T-cell (primary cell): ENCODE measurements around the gene EFNA4. TPM values are rescaled to one million over a fixed set of nuclear protein-coding genes. Genes with fewer than 3 reads are reported as not detected.

ENCODE experiments used
- ATAC-seq, 4 experiments: fragments of 200-7000 bp in 3 of 4; fragments of 150-1000 bp in 1 of 4; cut with Tn5 transposase; replicated peaks in 1 of 4; 1 replicate in 3 of 4; 2 replicates in 1 of 4; pipeline ENCODE4 v1.10.0; 2021; ENCODE audit warnings: moderate library complexity in 3 of 4, mild to moderate bottlenecking in 2 of 4, moderate number of reproducible peaks in 1 of 4
- CTCF ChIA-PET, 2 donors: fragments of 300-600 bp; sonication (Branson Sonifier 250); formaldehyde crosslinking; loops; one replicate each; lab custom pipeline; 2022; ENCODE audit warnings: antibody characterized with exemption in 2 of 2; lab: Charles Lee
- POLR2A ChIA-PET, 2 donors: fragments of 300-600 bp; sonication (Branson Sonifier 250); formaldehyde crosslinking; loops; one replicate each; lab custom pipeline; 2022; ENCODE audit warnings: antibody characterized with exemption in 2 of 2; lab: Charles Lee
- DNase-seq, 35 experiments: peaks; one replicate each; pipeline versions ENCODE4 v3.0.0 to v3.0.0-alpha.2; 2013 to 2023
- H3K27ac ChIP-seq: one replicate; pipeline ENCODE4 v1.5.1; 2013; ENCODE audit warnings: low read length
- H3K27me3 ChIP-seq, 2 experiments: replicated peaks in 1 of 2; 1 replicate in 1 of 2; 2 replicates in 1 of 2; pipeline versions ENCODE4 v1.6.1 to v1.7.0; 2013; ENCODE audit warnings: low read length in 1 of 2, mixed read lengths in 1 of 2; ENCODE audit not compliant: control insufficient read depth in 2 of 2, insufficient read depth in 2 of 2; ENCODE audit errors: extremely low read depth in 1 of 2
- H3K36me3 ChIP-seq, 2 donors: 1 replicate in 1 of 2; 2 replicates in 1 of 2; pipeline versions ENCODE4 v1.6.1 to v1.7.0; 2013; ENCODE audit warnings: low read length in 1 of 2; ENCODE audit not compliant: control insufficient read depth in 2 of 2, insufficient read depth in 1 of 2; ENCODE audit errors: extremely low read depth in 1 of 2
- H3K4me1 ChIP-seq, 2 experiments: 1 replicate in 1 of 2; 2 replicates in 1 of 2; pipeline versions ENCODE4 v1.6.1 to v1.7.0; 2013; ENCODE audit warnings: low read length in 2 of 2, mixed read lengths in 1 of 2; ENCODE audit not compliant: insufficient read depth in 2 of 2, control insufficient read depth in 1 of 2; ENCODE audit errors: extremely low read depth in 1 of 2
- H3K4me3 ChIP-seq, 2 donors: 1 replicate in 1 of 2; 2 replicates in 1 of 2; pipeline versions ENCODE4 v1.5.1 to v1.7.0; 2013; ENCODE audit warnings: mild to moderate bottlenecking in 2 of 2, low read length in 1 of 2, moderate library complexity in 1 of 2; ENCODE audit not compliant: control insufficient read depth in 1 of 2; ENCODE audit errors: extremely low read depth in 1 of 2
- H3K9me3 ChIP-seq: 2 replicates; pipeline ENCODE4 v1.7.0; 2013
- H3K27ac Mint-ChIP-seq, 2 donors: one replicate each; pipeline ENCODE4 v1.8.0; 2020 to 2021; ENCODE audit warnings: mild to moderate bottlenecking in 2 of 2, mixed read lengths in 2 of 2
- H3K27me3 Mint-ChIP-seq, 2 donors: one replicate each; pipeline ENCODE4 v1.8.0; 2021 to 2022; ENCODE audit warnings: mixed read lengths in 2 of 2
- H3K36me3 Mint-ChIP-seq: one replicate; pipeline ENCODE4 v1.8.0; 2021; ENCODE audit warnings: mixed read lengths
- H3K4me1 Mint-ChIP-seq, 3 donors: one replicate each; pipeline ENCODE4 v1.8.0; 2020 to 2022; ENCODE audit warnings: mixed read lengths in 3 of 3, mild to moderate bottlenecking in 1 of 3
- H3K4me3 Mint-ChIP-seq, 3 donors: one replicate each; pipeline ENCODE4 v1.8.0; 2020 to 2022; ENCODE audit warnings: mild to moderate bottlenecking in 3 of 3, mixed read lengths in 3 of 3, moderate library complexity in 3 of 3
- H3K9me3 Mint-ChIP-seq, 3 donors: one replicate each; pipeline ENCODE4 v1.8.0; 2020 to 2022; ENCODE audit warnings: mixed read lengths in 3 of 3
- WGBS: methylation state at CpG from one replicate; pipeline ENCODE4 v1.1.5; 2013; ENCODE audit warnings: missing lambda C conversion rate; ENCODE audit not compliant: insufficient coverage; 5-methylcytosine and 5-hydroxymethylcytosine counted together
- total RNA-seq, 35 experiments: library from RNA in 6 of 35; stranded (reverse) in 6 of 35; fragments of 120-200 nt in 1 of 35; gene quantifications; one replicate each; pipeline versions ENCODE4 v1.2.1 to v1.2.4 and lab custom pipeline; 2013 to 2026

Gene EFNA4
- total RNA-seq, 5 donors from 2014 or later (not counting 1 experiment from before 2014, with no cell fraction given): 3.1 to 7.8 (median 6.6) TPM

GRCh38 chr1:155061381-155062150, 2.0 kb upstream of the EFNA4 start:
- Mint-ChIP-seq H3K27ac (peak overlapping the region in 1 of 2 donors; percentile 75), H3K27me3 (no peaks in the 10 kb centered on the region), H3K36me3 (peaks cover 12% of the 10 kb centered on the region), H3K4me1 (peaks cover 26 to 41% (median 38%) of the 10 kb centered on the region in 3 donors), H3K4me3 (peak overlapping the region; percentile 20 to 62 (median 34)), H3K9me3 (no peaks in the 10 kb centered on the region)
- Histone ChIP-seq H3K4me1 (peaks cover 14 to 31% of the 10 kb centered on the region in 2 experiments), H3K36me3 (peaks cover 0 to 16% of the 10 kb centered on the region in 2 donors), H3K9me3 (no peaks in the 10 kb centered on the region), H3K27me3 (no peaks in the 10 kb centered on the region), H3K27ac (no peak overlapping the region), H3K4me3 (no peak overlapping the region)
- WGBS: 40% methylated on average over 14 of the region's 21 CpGs
- DNase-seq: peak; percentile 76 to 98 (median 89)
- CTCF ChIA-PET: interaction anchor here (0.5 to 9.5 kb wide), 13 partner anchors 10 to 587 kb away, joined by 3 to 57 read pairs (median 3); partner anchors contain the start of genes ADAM15 (in 1 of the 2) and PMVK (in 1 of the 2)
- POLR2A ChIA-PET: no interaction called here
- ATAC-seq: peak; percentile 55 to 57 (median 55)

DNA sequence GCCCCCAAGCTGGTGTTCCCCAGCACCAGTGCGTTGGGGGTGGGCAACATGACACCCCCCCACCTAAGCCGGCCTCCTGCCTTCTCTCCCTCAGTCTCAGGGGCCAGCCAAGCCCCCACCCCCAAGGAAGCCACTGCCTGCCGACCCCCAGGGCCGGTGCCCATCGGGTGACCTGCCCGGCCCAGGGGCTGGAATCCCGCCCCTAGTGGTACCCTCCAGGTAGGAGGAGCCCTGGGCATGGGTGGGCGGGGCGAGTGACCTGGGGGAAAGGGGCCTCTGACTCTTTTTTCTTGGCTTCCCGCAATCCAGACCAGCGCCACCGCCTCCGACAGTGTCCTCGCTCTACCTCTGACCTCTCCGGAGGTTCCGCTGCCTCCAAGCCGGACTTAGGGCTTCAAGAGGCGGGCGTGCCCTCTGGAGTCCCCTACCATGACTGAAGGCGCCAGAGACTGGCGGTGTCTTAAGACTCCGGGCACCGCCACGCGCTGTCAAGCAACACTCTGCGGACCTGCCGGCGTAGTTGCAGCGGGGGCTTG, 1.3 kb upstream of the EFNA4 start:
- Histone ChIP-seq H3K27me3 (no peaks in the 10 kb centered on the region), H3K4me3 (no peak overlapping the region), H3K9me3 (no peaks in the 10 kb centered on the region), H3K4me1 (peaks cover 14 to 31% of the 10 kb centered on the region in 2 experiments), H3K36me3 (peaks cover 0 to 15% of the 10 kb centered on the region in 2 donors), H3K27ac (no peak overlapping the region)
- Mint-ChIP-seq H3K4me3 (peak overlapping the region in 2 of 3 donors; percentile 84 to 86), H3K9me3 (no peaks in the 10 kb centered on the region), H3K27me3 (no peaks in the 10 kb centered on the region), H3K4me1 (peaks cover 26 to 43% (median 38%) of the 10 kb centered on the region in 3 donors), H3K27ac (no peak overlapping the region), H3K36me3 (peaks cover 16% of the 10 kb centered on the region)
- ATAC-seq: no peak
- 71% methylated on average over 25 of the region's 29 CpGs for WGBS
- CTCF ChIA-PET: interaction anchor here (0.5 to 9.5 kb wide), 8 partner anchors 11 to 586 kb away, joined by 3 to 57 read pairs (median 4); partner anchors contain the start of genes ADAM15 (in 1 of the 2) and PMVK (in 1 of the 2)
- DNase-seq: no peak
- POLR2A ChIA-PET: no interaction called here

DNA sequence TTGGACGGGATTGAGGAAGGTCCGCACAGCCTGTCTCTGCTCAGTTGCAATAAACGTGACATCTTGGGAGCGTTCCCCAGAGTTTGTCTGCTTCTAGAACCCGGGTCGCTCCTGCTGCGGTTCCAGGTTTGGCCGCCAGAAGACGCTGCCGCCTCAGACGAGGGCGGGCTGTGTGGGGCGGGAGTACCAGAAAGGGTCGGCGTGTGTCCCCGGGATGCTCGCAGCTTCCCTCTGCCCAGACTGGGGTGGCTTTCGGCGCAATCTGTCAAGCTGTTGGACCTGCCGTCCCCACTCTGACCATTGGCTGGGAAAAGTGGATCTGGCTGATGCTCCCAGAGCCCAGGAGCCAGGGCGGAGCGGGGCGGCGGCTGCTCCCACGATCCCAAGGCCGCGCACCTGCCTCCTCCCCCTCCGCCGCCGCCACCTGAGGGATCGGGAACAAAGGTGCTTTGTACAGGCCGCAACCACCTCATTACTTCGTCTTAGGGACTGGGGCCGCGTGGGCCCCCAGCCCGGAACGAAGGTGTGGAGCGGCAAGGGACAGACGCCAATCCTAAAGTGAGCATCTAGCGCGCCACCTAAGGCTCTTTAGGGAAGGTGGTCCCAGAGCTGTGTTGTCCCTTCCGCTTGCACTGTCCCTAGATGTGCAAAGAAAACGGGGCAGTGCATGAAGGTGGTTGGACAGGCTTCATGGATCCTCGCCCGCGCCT, 683 bp upstream of the EFNA4 start:
- CTCF ChIA-PET: interaction anchor here (1.3 to 9.5 kb wide), 2 partner anchors 22 to 23 kb away, joined by 4 to 57 read pairs; no protein-coding TSS in a partner anchor
- H3K9me3 ChIP-seq: no peaks in the 10 kb centered on the region
- Mint-ChIP-seq H3K27me3 (no peaks in the 10 kb centered on the region), H3K27ac (peak overlapping the region in 1 of 2 donors; percentile 83), H3K36me3 (peaks cover 18% of the 10 kb centered on the region), H3K4me3 (peak overlapping the region; percentile 84 to 88 (median 86)), H3K4me1 (peaks cover 26 to 43% (median 38%) of the 10 kb centered on the region in 3 donors), H3K9me3 (no peaks in the 10 kb centered on the region)
- no peaks in the 10 kb centered on the region for H3K27me3 ChIP-seq
- peaks cover 14 to 31% of the 10 kb centered on the region in 2 experiments for H3K4me1 ChIP-seq
- peak in 32 of 35 experiments; percentile 46 to 81 (median 67) for DNase-seq
- H3K4me3 ChIP-seq: peak overlapping the region; percentile 86 to 89
- H3K27ac ChIP-seq: peak overlapping the region; percentile 47
- 6% methylated on average over 46 of the region's 46 CpGs for WGBS
- H3K36me3 ChIP-seq: peaks cover 0 to 11% of the 10 kb centered on the region in 2 donors
- ATAC-seq: peak; percentile 41 to 45 (median 43)
- POLR2A ChIA-PET: interaction anchor here in 1 of 2 donors (0.9 kb wide), 1 partner anchor 23 kb away, joined by 3 read pairs; no protein-coding TSS in a partner anchor

GRCh38 chr1:155064111-155064831, 731 bp downstream of the EFNA4 start:
- peaks cover 26 to 43% (median 41%) of the 10 kb centered on the region in 3 donors for H3K4me1 Mint-ChIP-seq
- no peak overlapping the region for H3K27ac ChIP-seq
- H3K36me3 ChIP-seq: peaks cover under 1 to 15% of the 10 kb centered on the region in 2 donors

GRCh38 chr1:155064832-155065429, 1.4 kb downstream of the EFNA4 start:
- Histone ChIP-seq H3K27ac (no peak overlapping the region), H3K27me3 (no peaks in the 10 kb centered on the region), H3K4me3 (no peak overlapping the region), H3K4me1 (peaks cover 14 to 37% of the 10 kb centered on the region in 2 experiments), H3K36me3 (peaks cover 6 to 15% of the 10 kb centered on the region in 2 donors), H3K9me3 (no peaks in the 10 kb centered on the region)
- peak overlapping the region; percentile 83 to 86 (median 84) for H3K4me3 Mint-ChIP-seq
- H3K4me1 Mint-ChIP-seq: peaks cover 26 to 43% (median 41%) of the 10 kb centered on the region in 3 donors
- DNase-seq: no peak
- H3K9me3 Mint-ChIP-seq: no peaks in the 10 kb centered on the region
- peak overlapping the region in 1 of 2 donors; percentile 36 for H3K27ac Mint-ChIP-seq
- ChIA-PET CTCF (interaction anchor here in 1 of 2 donors (0.6 to 9.5 kb wide), 2 partner anchors 21 to 63 kb away, joined by 3 to 57 read pairs; no protein-coding TSS in a partner anchor), POLR2A (interaction anchor here in 1 of 2 donors (0.6 kb wide), 1 partner anchor 505 kb away, joined by 4 read pairs; no protein-coding TSS in a partner anchor)
- no peaks in the 10 kb centered on the region for H3K27me3 Mint-ChIP-seq
- peaks cover 11% of the 10 kb centered on the region for H3K36me3 Mint-ChIP-seq
- ATAC-seq: no peak
- WGBS: 83% methylated on average over 2 of the region's 5 CpGs

More at GRCh38 chr1:155064111-155064831, 731 bp downstream of the EFNA4 start:
- DNase-seq (peak in 4 of 35 experiments; percentile 22 to 58 (median 27)), ATAC-seq (peak in 3 of 4 experiments; percentile 2 to 15 (median 3))
- peaks cover 11% of the 10 kb centered on the region for H3K36me3 Mint-ChIP-seq
- no peaks in the 10 kb centered on the region for H3K27me3 ChIP-seq
- ChIA-PET POLR2A (interaction anchor here in 1 of 2 donors (0.6 kb wide), 1 partner anchor 505 kb away, joined by 4 read pairs; no protein-coding TSS in a partner anchor), CTCF (interaction anchor here in 1 of 2 donors (0.6 to 9.5 kb wide), 2 partner anchors 14 to 21 kb away, joined by 3 to 57 read pairs; no protein-coding TSS in a partner anchor)
- H3K9me3 Mint-ChIP-seq: no peaks in the 10 kb centered on the region
- H3K4me3 ChIP-seq: peak overlapping the region; percentile 66 to 89
- peak overlapping the region; percentile 36 to 54 for H3K27ac Mint-ChIP-seq
- H3K27me3 Mint-ChIP-seq: no peaks in the 10 kb centered on the region
- peak overlapping the region; percentile 83 to 86 (median 84) for H3K4me3 Mint-ChIP-seq
- H3K9me3 ChIP-seq: no peaks in the 10 kb centered on the region
- WGBS: 0% methylated on average over 5 of the region's 14 CpGs
- H3K4me1 ChIP-seq: peaks cover 14 to 31% of the 10 kb centered on the region in 2 experiments
